ENCODE results near the gene METTL8. TPM values are rescaled to one million over a fixed set of nuclear protein-coding genes. Genes with fewer than 3 reads are reported as not detected.

The METTL8 gene
- total and polyA plus RNA-seq, 11 donors = 4.2 to 18.5 (median 9.0) TPM

- no peaks in the 10 kb centered on the region for H3K36me3 ChIP-seq
- TF ChIP-seq POLR2A (IDR thresholded peaks at IDR 0.05) (no peak), CTCF (IDR thresholded peaks at IDR 0.05) (no peak)
- ATAC-seq = no peak
- no peaks in the 10 kb centered on the region for H3K27me3 ChIP-seq
- DNase-seq = no peak
- H3K4me1 ChIP-seq = peaks cover 0 to 4% (median 0%) of the 10 kb centered on the region in 12 donors
- H3K4me3 ChIP-seq = no peak overlapping the region
- H3K9me3 ChIP-seq = peaks cover 0 to 37% (median 4%) of the 10 kb centered on the region in 12 donors
- intact Hi-C loops (cut with DNase I) = no loop called here
- no peak overlapping the region for H3K27ac ChIP-seq
Observed at GRCh38 chr2:171399292-171399691, 34.5 kb downstream of the METTL8 start.

- H3K9me3 ChIP-seq = peaks cover 0 to 30% (median 0%) of the 10 kb centered on the region in 12 donors
- WGBS, 4 donors = 16 to 29% (median 19%) methylated on average over 1 of the region's 1 CpG
- DNase-seq (no peak), ATAC-seq (no peak)
- intact Hi-C loops (cut with DNase I) = no loop called here
- no peaks in the 10 kb centered on the region for H3K27me3 ChIP-seq
- TF ChIP-seq POLR2A (IDR thresholded peaks at IDR 0.05) = no peak
- TF ChIP-seq CTCF (IDR thresholded peaks at IDR 0.05) = no peak
- no peaks in the 10 kb centered on the region for H3K36me3 ChIP-seq
- H3K4me3 ChIP-seq = no peak overlapping the region
- H3K4me1 ChIP-seq = peaks cover 0 to 6% (median 0%) of the 10 kb centered on the region in 12 donors
- H3K27ac ChIP-seq = no peak overlapping the region
Observed at GRCh38 chr2:171394164-171394740, 39.5 kb downstream of the METTL8 start.

DNA sequence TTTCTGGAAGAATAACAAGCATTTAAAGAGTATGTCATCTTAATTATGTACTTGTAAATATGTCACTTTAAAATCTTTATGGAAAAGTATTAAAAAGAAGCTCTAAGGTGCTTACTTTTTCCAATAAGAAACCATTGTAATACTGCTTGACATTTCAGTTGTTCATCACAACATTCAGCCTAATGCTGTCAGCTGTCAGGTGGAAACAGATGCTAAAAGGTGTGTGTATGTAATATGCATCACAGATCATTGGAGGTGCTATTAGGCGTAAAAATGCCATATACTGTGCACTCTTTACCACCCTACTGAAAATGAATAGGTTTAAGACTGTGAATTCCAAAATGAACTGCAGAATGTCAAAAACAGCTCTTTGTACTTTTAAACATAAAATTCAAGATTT is 40.3 kb downstream of the METTL8 start:
- peaks cover 0 to 28% (median 0%) of the 10 kb centered on the region in 12 donors for H3K9me3 ChIP-seq
- TF ChIP-seq POLR2A (IDR thresholded peaks at IDR 0.05) (no peak), CTCF (IDR thresholded peaks at IDR 0.05) (no peak)
- H3K36me3 ChIP-seq = no peaks in the 10 kb centered on the region
- DNase-seq = no peak
- intact Hi-C loops (cut with DNase I) = no loop called here
- H3K4me3 ChIP-seq = no peak overlapping the region
- H3K27me3 ChIP-seq = no peaks in the 10 kb centered on the region
- peaks cover 0 to 6% (median 0%) of the 10 kb centered on the region in 12 donors for H3K4me1 ChIP-seq
- H3K27ac ChIP-seq = no peak overlapping the region
- WGBS, 4 donors = 96 to 100% (median 98%) methylated on average over 1 of the region's 1 CpG
- no peak for ATAC-seq

- WGBS, 4 donors = 86 to 90% (median 89%) methylated on average over 2 of the region's 2 CpGs
- DNase-seq (no peak), ATAC-seq (no peak)
- H3K36me3 ChIP-seq = no peaks in the 10 kb centered on the region
- no peak overlapping the region for H3K4me3 ChIP-seq
- H3K4me1 ChIP-seq = peaks cover 0 to 6% (median 0%) of the 10 kb centered on the region in 12 donors
- intact Hi-C loops (cut with DNase I) = no loop called here
- H3K27ac ChIP-seq = no peak overlapping the region
- H3K9me3 ChIP-seq = peaks cover 0 to 11% (median 0%) of the 10 kb centered on the region in 12 donors
- TF ChIP-seq POLR2A (IDR thresholded peaks at IDR 0.05) (no peak), CTCF (IDR thresholded peaks at IDR 0.05) (no peak)
- H3K27me3 ChIP-seq = no peaks in the 10 kb centered on the region
Observed at GRCh38 chr2:171391532-171391931, 42.3 kb downstream of the METTL8 start.
